ENCODE measurements around the gene CAD.

The CAD gene

DNA sequence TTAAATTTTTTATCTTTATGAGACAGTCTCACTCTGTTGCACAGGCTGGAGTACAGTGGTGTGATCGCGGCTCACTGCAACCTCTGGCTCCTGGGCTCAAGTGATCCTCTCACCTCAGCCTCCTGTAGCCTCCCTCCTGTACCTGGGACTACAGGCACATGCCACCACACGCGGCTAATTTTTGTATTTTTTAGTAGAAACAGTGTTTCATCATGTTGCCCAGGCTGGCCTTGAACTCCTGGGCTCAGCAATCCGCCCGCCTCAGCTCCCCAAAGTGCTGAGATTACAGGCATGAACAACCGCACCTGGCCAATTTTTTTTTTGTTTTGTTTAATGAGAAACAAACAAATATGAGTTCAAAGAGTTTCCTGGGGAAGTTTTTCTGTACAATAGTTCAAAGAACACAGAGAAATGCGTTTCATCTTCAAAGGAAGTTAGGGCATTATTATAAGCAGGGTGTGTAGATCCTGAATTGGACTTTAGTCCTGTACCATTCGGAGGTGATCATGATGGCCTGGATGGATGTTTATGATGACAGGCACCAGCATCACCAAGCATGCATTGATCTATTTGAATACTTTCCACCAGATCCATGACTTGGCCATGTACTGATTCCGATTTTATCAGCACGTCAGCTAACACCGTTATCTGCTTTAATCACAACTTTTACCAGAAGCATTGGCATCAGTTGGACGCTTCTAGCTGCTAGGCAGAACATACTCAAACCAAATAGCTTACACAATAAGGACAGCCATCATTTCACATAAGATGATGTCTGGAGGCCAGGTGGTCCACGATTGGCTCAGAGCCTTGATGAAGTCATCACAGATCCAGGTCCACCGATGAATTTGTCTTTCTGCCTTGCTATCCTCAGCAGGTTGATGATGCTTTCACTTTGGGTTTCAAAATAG lies 39.5 kb upstream of the CAD start:
- WGBS (ENCODE audit: insufficient coverage), result 88% methylated on average over 11 of the region's 15 CpGs
- H3K4me3 ChIP-seq (ENCODE audit: control insufficient read depth in 1 of 7, extremely low read depth in 1 of 7, insufficient read depth in 4 of 7, low read depth in 2 of 7, low read length in 6 of 7), result no peak overlapping the region
- H3K27ac ChIP-seq (ENCODE audit: insufficient read depth in 1 of 2, low read depth in 1 of 2, low read length in 2 of 2, poor library complexity in 1 of 2, severe bottlenecking in 2 of 2), result no peak overlapping the region
- no peaks in the 10 kb centered on the region for H3K36me3 ChIP-seq (ENCODE audit: control insufficient read depth in 4 of 4, insufficient read depth in 4 of 4, low read length in 3 of 4)
- H3K27me3 ChIP-seq (replicated peaks in 2 of 5; ENCODE audit: control insufficient read depth in 4 of 5, insufficient read depth in 5 of 5, low read length in 4 of 5), result peaks cover 0 to 9% (median 0%) of the 10 kb centered on the region in 5 experiments
- no peaks in the 10 kb centered on the region for H3K4me1 ChIP-seq (ENCODE audit: control extremely low read depth in 1 of 4, control insufficient read depth in 4 of 4, insufficient read depth in 4 of 4, low read length in 3 of 4)
- no peaks in the 10 kb centered on the region for H3K9me3 ChIP-seq (ENCODE audit: control extremely low read depth in 1 of 5, control insufficient read depth in 4 of 5, insufficient read depth in 2 of 5, low read depth in 1 of 5, low read length in 4 of 5)
- ChIA-PET POLR2A (no interaction called here), CTCF (interaction anchor here (0.6 to 1.2 kb wide), 4 partner anchors 15 to 82 kb away, joined by 3 to 4 read pairs (median 3); no protein-coding TSS in a partner anchor)
- no peak for DNase-seq

DNA sequence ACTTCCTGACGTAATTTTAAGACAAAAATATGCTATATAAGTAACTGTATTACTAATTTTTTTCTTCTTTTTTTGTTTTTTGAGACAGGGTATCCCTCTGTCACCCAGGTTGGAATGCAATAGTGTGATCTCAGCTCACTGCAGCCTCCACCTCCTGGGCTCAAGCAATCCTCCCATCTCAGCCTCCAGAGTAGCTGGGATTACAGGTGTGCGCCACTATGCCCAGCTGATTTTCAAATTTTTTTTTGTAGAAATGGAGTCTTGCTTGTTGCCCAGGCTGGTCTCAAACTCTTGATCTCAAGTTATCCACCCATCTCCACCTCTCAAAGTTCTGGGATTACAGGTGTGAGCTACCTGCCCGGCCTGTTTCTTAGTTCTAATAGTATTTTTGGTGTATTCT lies 38.7 kb upstream of the CAD start:
- Histone ChIP-seq H3K36me3 (ENCODE audit: control insufficient read depth in 4 of 4, insufficient read depth in 4 of 4, low read length in 3 of 4) (no peaks in the 10 kb centered on the region), H3K27ac (ENCODE audit: insufficient read depth in 1 of 2, low read depth in 1 of 2, low read length in 2 of 2, poor library complexity in 1 of 2, severe bottlenecking in 2 of 2) (no peak overlapping the region), H3K4me1 (ENCODE audit: control extremely low read depth in 1 of 4, control insufficient read depth in 4 of 4, insufficient read depth in 4 of 4, low read length in 3 of 4) (peaks cover 0 to under 1% (median 0%) of the 10 kb centered on the region in 4 experiments), H3K4me3 (ENCODE audit: control insufficient read depth in 1 of 7, extremely low read depth in 1 of 7, insufficient read depth in 4 of 7, low read depth in 2 of 7, low read length in 6 of 7) (no peak overlapping the region), H3K9me3 (ENCODE audit: control extremely low read depth in 1 of 5, control insufficient read depth in 4 of 5, insufficient read depth in 2 of 5, low read depth in 1 of 5, low read length in 4 of 5) (no peaks in the 10 kb centered on the region), H3K27me3 (replicated peaks in 2 of 5; ENCODE audit: control insufficient read depth in 4 of 5, insufficient read depth in 5 of 5, low read length in 4 of 5) (peaks cover 0 to 5% (median 0%) of the 10 kb centered on the region in 5 experiments)
- ChIA-PET CTCF (interaction anchor here (0.9 to 1.0 kb wide), 2 partner anchors 19 to 82 kb away, joined by 3 read pairs; no protein-coding TSS in a partner anchor), POLR2A (no interaction called here)
- DNase-seq, result no peak
- no CpG with 5 or more reads among the region's 3 CpGs for WGBS (ENCODE audit: insufficient coverage)

DNA sequence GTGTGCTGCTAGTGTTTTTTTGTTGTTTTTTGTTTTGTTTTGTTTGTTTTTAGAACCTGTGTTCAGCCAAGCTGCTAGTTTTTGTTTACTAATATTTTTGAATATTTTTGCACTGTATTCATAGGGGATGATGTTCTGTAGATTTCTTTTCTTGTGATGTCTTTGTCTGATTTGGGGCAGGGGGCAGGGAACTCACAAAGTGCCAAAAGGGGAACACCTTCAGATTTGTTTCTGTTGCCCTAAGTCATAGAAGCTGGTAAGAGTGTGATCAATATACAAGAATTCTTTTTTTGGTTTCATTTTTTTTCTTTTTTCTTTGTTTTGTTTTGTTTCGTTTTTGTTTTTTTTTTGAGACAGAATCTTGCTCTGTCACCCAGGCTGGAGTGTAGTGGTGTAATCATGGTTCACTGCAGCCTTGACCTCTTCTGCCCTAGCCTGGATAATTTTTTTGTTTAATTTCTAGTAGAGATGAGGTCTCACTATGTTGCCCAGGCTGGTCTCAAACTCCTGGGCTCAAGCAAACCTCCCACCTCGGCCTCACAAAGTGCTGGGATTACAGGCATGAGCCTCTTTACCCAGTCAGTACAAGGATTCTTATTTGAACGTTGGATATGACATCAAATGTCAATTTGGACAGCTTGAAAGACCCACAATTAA lies 37.7 kb upstream of the CAD start:
- CTCF ChIA-PET, result interaction anchor here (1.0 kb wide), 2 partner anchors 18 to 20 kb away, joined by 3 read pairs; no protein-coding TSS in a partner anchor

GRCh38 chr2:27182346-27182745 lies 34.8 kb upstream of the CAD start:
- ChIA-PET POLR2A (no interaction called here), CTCF (interaction anchor here (1.1 to 1.6 kb wide), 4 partner anchors 9 to 86 kb away, joined by 3 to 5 read pairs (median 4); no protein-coding TSS in a partner anchor)
- Histone ChIP-seq H3K36me3 (ENCODE audit: control insufficient read depth in 4 of 4, insufficient read depth in 4 of 4, low read length in 3 of 4) (no peaks in the 10 kb centered on the region), H3K9me3 (ENCODE audit: control extremely low read depth in 1 of 5, control insufficient read depth in 4 of 5, insufficient read depth in 2 of 5, low read depth in 1 of 5, low read length in 4 of 5) (no peaks in the 10 kb centered on the region), H3K4me1 (ENCODE audit: control extremely low read depth in 1 of 4, control insufficient read depth in 4 of 4, insufficient read depth in 4 of 4, low read length in 3 of 4) (peaks cover 0 to 3% (median 1%) of the 10 kb centered on the region in 4 experiments), H3K27me3 (replicated peaks in 2 of 5; ENCODE audit: control insufficient read depth in 4 of 5, insufficient read depth in 5 of 5, low read length in 4 of 5) (peaks cover 0 to 1% (median 0%) of the 10 kb centered on the region in 5 experiments), H3K27ac (ENCODE audit: insufficient read depth in 1 of 2, low read depth in 1 of 2, low read length in 2 of 2, poor library complexity in 1 of 2, severe bottlenecking in 2 of 2) (no peak overlapping the region), H3K4me3 (ENCODE audit: control insufficient read depth in 1 of 7, extremely low read depth in 1 of 7, insufficient read depth in 4 of 7, low read depth in 2 of 7, low read length in 6 of 7) (no peak overlapping the region)
- WGBS (ENCODE audit: insufficient coverage), result no CpG with 5 or more reads among the region's 4 CpGs
- no peak for DNase-seq

More for the DNA sequence above, 37.7 kb upstream of the CAD start:
- no peaks in the 10 kb centered on the region for H3K36me3 ChIP-seq (ENCODE audit: control insufficient read depth in 4 of 4, insufficient read depth in 4 of 4, low read length in 3 of 4)
- H3K4me1 ChIP-seq (ENCODE audit: control extremely low read depth in 1 of 4, control insufficient read depth in 4 of 4, insufficient read depth in 4 of 4, low read length in 3 of 4), result peaks cover 0 to 3% (median 0%) of the 10 kb centered on the region in 4 experiments
- POLR2A ChIA-PET, result no interaction called here
- no peak overlapping the region for H3K27ac ChIP-seq (ENCODE audit: insufficient read depth in 1 of 2, low read depth in 1 of 2, low read length in 2 of 2, poor library complexity in 1 of 2, severe bottlenecking in 2 of 2)
- DNase-seq, result no peak
- no peak overlapping the region for H3K4me3 ChIP-seq (ENCODE audit: control insufficient read depth in 1 of 7, extremely low read depth in 1 of 7, insufficient read depth in 4 of 7, low read depth in 2 of 7, low read length in 6 of 7)
- H3K9me3 ChIP-seq (ENCODE audit: control extremely low read depth in 1 of 5, control insufficient read depth in 4 of 5, insufficient read depth in 2 of 5, low read depth in 1 of 5, low read length in 4 of 5), result no peaks in the 10 kb centered on the region
- WGBS (ENCODE audit: insufficient coverage), result 100% methylated on average over 2 of the region's 3 CpGs
- peaks cover 0 to 1% (median 0%) of the 10 kb centered on the region in 5 experiments for H3K27me3 ChIP-seq (replicated peaks in 2 of 5; ENCODE audit: control insufficient read depth in 4 of 5, insufficient read depth in 5 of 5, low read length in 4 of 5)

- Histone ChIP-seq H3K4me3 (ENCODE audit: control insufficient read depth in 1 of 7, extremely low read depth in 1 of 7, insufficient read depth in 4 of 7, low read depth in 2 of 7, low read length in 6 of 7) (no peak overlapping the region), H3K9me3 (ENCODE audit: control extremely low read depth in 1 of 5, control insufficient read depth in 4 of 5, insufficient read depth in 2 of 5, low read depth in 1 of 5, low read length in 4 of 5) (no peaks in the 10 kb centered on the region), H3K4me1 (ENCODE audit: control extremely low read depth in 1 of 4, control insufficient read depth in 4 of 4, insufficient read depth in 4 of 4, low read length in 3 of 4) (peaks cover 0 to 3% (median 1%) of the 10 kb centered on the region in 4 experiments), H3K27ac (ENCODE audit: insufficient read depth in 1 of 2, low read depth in 1 of 2, low read length in 2 of 2, poor library complexity in 1 of 2, severe bottlenecking in 2 of 2) (no peak overlapping the region), H3K36me3 (ENCODE audit: control insufficient read depth in 4 of 4, insufficient read depth in 4 of 4, low read length in 3 of 4) (no peaks in the 10 kb centered on the region), H3K27me3 (replicated peaks in 2 of 5; ENCODE audit: control insufficient read depth in 4 of 5, insufficient read depth in 5 of 5, low read length in 4 of 5) (no peaks in the 10 kb centered on the region)
- ChIA-PET POLR2A (no interaction called here), CTCF (interaction anchor here (0.9 to 2.0 kb wide), 2 partner anchors 14 to 84 kb away, joined by 3 to 9 read pairs; no protein-coding TSS in a partner anchor)
- whole genome bisulfite sequencing (ENCODE audit: insufficient coverage), result 100% methylated on average over 3 of the region's 4 CpGs
- DNase-seq, result no peak
Observed at GRCh38 chr2:27184115-27184514, 33.1 kb upstream of the CAD start.

DNA sequence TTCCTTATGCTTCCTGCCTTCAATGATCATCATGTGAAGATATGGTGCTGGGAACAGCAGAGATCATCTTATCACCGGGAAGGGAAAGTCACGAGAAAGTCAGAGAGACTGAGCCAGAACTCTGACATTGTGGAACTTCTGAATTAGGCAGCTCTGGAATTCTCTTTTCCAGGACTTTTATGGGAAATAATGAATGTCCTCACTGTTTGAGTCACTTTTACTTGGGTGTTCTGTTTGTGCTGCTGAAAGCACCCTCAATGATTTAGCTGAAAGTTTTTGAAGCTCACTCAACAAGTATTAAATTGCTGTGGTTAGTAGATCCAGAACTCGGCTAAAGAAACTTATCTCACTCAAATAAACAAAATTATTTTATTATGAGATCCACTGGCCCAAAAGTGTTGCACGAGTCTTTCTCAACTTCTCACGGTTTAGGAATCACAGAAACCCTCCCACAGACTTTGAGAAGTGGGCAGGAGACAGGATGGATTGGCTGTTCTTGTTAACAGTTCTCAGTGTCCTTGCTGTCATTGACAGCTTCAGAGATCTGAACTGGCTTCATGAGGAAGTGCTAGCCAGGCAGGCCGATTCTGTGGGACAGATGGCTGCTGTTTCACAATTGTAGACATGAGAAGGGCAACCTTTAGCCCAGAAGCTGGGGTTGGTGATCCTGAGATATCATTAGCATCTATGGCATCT lies 31.7 kb upstream of the CAD start:
- Histone ChIP-seq H3K27ac (ENCODE audit: insufficient read depth in 1 of 2, low read depth in 1 of 2, low read length in 2 of 2, poor library complexity in 1 of 2, severe bottlenecking in 2 of 2) (no peak overlapping the region), H3K36me3 (ENCODE audit: control insufficient read depth in 4 of 4, insufficient read depth in 4 of 4, low read length in 3 of 4) (no peaks in the 10 kb centered on the region), H3K4me3 (ENCODE audit: control insufficient read depth in 1 of 7, extremely low read depth in 1 of 7, insufficient read depth in 4 of 7, low read depth in 2 of 7, low read length in 6 of 7) (no peak overlapping the region), H3K4me1 (ENCODE audit: control extremely low read depth in 1 of 4, control insufficient read depth in 4 of 4, insufficient read depth in 4 of 4, low read length in 3 of 4) (peaks cover 0 to 3% (median 1%) of the 10 kb centered on the region in 4 experiments), H3K27me3 (replicated peaks in 2 of 5; ENCODE audit: control insufficient read depth in 4 of 5, insufficient read depth in 5 of 5, low read length in 4 of 5) (no peaks in the 10 kb centered on the region), H3K9me3 (ENCODE audit: control extremely low read depth in 1 of 5, control insufficient read depth in 4 of 5, insufficient read depth in 2 of 5, low read depth in 1 of 5, low read length in 4 of 5) (no peaks in the 10 kb centered on the region)
- ChIA-PET CTCF (interaction anchor here (1.0 to 3.1 kb wide), 7 partner anchors 10 to 117 kb away, joined by 3 to 14 read pairs (median 5); no protein-coding TSS in a partner anchor), POLR2A (interaction anchor here (1.1 kb wide), 1 partner anchor 9 kb away, joined by 3 read pairs; no protein-coding TSS in a partner anchor)
- DNase-seq, result peak in 2 of 3 donors; percentile 56 to 65
- WGBS (ENCODE audit: insufficient coverage), result 60% methylated on average over 4 of the region's 6 CpGs

Data from common myeloid progenitor, CD34-positive (primary cell).